ENCODE data around the gene CDK5RAP1.

CDK5RAP1 gene

DNA sequence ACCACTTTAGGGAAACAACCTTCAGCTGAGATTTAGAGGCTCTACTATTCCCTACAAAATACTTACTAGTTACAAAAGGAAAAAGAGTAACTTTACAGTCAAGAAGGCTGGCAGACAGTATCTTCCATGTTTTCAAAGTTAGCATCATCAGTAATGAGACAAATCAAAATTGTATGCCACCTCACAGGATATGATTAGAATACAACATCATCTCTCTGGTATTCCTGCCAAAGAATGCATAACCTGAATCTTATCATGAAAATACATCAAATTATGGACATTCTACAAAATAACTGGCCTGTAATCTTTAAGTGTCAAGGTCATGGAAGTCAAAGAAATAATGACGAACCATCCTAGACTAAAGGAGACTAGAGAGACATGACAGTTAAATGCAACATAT is 38.4 kb downstream of the CDK5RAP1 start:
- TF ChIP-seq, protein P1, sequence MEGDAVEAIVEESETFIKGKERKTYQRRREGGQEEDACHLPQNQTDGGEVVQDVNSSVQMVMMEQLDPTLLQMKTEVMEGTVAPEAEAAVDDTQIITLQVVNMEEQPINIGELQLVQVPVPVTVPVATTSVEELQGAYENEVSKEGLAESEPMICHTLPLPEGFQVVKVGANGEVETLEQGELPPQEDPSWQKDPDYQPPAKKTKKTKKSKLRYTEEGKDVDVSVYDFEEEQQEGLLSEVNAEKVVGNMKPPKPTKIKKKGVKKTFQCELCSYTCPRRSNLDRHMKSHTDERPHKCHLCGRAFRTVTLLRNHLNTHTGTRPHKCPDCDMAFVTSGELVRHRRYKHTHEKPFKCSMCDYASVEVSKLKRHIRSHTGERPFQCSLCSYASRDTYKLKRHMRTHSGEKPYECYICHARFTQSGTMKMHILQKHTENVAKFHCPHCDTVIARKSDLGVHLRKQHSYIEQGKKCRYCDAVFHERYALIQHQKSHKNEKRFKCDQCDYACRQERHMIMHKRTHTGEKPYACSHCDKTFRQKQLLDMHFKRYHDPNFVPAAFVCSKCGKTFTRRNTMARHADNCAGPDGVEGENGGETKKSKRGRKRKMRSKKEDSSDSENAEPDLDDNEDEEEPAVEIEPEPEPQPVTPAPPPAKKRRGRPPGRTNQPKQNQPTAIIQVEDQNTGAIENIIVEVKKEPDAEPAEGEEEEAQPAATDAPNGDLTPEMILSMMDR (conservative IDR thresholded peaks at IDR 0.05; ENCODE audit: low read depth): no peak
- no peak overlapping the region for H3K27ac ChIP-seq
- ChIA-PET CTCF (no interaction called here), POLR2A (ENCODE audit: low non-redundant PET) (no interaction called here)
- no peak for DNase-seq (ENCODE audit: low spot score)

DNA sequence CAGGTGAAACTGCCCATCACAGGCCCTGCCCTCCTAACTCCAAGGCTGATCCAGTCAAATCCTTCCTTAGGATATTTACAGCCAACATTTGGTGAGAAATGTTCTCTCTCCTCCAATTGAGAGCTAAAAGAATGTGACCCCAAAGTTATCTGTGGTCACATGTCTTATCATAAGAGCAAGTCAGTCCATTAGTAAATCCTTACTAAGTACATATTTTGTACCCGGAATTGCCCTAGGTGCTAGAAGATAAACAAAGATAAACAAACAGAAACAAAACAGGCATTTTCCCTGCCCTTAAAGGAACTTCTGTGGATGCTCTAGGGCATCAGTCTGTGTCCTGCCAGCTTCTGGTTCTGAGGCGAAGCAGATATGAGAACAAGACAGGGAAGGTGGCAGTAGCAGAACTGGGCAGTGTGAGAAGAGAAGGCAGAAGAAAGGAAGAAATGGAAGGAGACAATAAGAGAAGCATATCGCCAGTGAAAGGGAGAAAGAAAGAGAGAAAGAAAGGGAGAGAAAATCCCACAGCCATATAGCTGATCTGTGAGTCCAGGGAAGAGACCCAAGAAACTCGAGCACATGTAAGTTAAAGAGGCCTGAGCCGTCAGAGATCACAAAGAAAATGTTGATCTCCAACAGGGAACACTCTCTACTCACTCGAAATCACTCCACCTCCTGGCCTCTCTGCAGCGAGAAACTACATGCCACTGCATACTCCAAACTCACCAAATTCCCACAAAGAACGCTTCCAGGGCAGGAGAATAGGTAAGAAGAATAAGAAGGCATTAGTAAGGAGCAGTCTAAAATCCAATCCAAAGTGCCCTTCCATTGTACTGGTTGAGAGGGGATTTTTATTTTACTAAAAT is 41.7 kb downstream of the CDK5RAP1 start:
- ChIA-PET CTCF (no interaction called here), POLR2A (ENCODE audit: low non-redundant PET) (no interaction called here)
- no peak overlapping the region for H3K27ac ChIP-seq
- TF ChIP-seq, protein P1 (conservative IDR thresholded peaks at IDR 0.05; ENCODE audit: low read depth): no peak
- DNase-seq (ENCODE audit: low spot score): no peak

DNA sequence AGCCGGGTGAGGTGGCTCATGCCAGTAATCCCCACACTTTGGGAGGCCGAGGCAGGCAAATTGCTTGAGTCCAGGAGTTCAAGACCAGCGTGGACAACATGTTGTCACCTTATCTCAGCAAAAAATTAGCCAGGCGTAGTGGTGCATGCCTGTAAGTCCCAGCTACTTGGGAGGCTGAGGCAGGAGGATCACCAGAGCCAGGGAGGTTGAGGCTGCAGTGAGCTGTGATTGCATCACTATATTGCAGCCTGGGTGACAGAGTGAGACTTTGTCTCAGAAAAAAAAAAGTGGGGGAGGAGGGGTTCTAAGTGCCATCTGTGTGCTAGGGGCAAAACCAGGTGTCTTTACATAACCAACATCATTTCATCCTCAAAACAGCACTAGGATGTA is 48.3 kb downstream of the CDK5RAP1 start:
- H3K27ac ChIP-seq: no peak overlapping the region
- no peak for DNase-seq (ENCODE audit: low spot score)
- CTCF ChIA-PET: interaction anchor here (0.7 kb wide), 1 partner anchor 582 kb away, joined by 3 read pairs; no protein-coding TSS in a partner anchor
- TF ChIP-seq, protein P1 (conservative IDR thresholded peaks at IDR 0.05; ENCODE audit: low read depth): no peak
- POLR2A ChIA-PET (ENCODE audit: low non-redundant PET): no interaction called here

DNA sequence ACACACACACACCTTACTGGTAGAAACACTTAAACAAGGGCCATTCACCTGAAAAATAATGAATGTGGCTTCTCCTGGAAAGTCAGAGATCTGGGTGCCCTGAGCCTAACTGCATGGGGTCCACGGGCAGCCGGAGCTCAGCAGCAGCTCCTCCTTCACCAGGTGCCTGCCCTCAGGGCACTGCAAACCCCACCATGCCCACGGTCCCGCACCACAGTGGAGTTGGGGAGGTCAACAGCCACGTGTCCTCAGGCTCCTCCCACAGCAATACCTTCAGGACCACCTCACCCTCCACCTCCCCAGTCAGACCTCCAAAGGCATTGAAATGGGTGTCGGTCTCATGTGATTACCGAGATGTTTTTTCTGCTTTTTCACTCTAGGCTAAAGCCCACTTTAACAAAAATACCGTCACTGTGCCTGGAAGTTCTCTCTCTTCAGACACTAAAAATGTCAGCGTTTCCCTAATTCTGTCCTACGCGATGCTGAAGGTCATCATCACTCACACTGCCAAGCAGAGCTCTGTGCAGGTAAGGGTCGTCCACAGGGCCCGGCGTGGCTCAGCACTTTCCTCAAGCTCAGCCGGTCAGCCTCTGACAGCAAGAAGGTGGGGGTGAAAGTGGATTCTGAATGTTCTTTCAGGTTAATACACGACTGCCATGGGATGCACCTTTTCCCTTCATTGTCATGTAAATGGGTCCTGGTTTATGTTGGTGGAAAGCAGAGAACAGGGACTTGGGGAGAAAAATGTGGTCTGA is 48.9 kb downstream of the CDK5RAP1 start:
- POLR2A ChIA-PET (ENCODE audit: low non-redundant PET): no interaction called here
- no peak for DNase-seq (ENCODE audit: low spot score)
- CTCF ChIA-PET: interaction anchor here (0.7 kb wide), 1 partner anchor 582 kb away, joined by 3 read pairs; no protein-coding TSS in a partner anchor
- TF ChIP-seq, protein P1 (conservative IDR thresholded peaks at IDR 0.05; ENCODE audit: low read depth): no peak
- H3K27ac ChIP-seq: no peak overlapping the region

DNA sequence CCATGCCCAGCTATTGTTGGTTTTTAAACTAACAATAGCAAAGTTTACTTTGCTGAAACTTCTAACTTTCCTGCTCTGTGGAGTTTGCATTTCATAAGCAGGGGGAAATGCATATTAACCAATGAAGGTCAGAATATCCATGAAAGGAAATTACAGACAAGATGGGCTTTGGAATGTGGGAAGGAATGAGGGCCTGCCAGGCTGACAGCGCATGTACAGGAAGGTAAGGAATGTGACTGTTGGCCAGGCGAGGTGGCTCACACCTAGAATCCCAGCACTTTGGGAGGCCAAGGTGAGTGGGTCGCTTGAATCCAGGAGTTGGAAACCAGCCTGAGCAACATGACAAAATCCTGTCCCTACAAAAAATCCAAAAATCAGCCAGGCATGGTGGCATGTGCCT is 49.6 kb downstream of the CDK5RAP1 start:
- H3K27ac ChIP-seq: no peak overlapping the region
- DNase-seq (ENCODE audit: low spot score): no peak
- POLR2A ChIA-PET (ENCODE audit: low non-redundant PET): no interaction called here
- TF ChIP-seq, protein P1 (conservative IDR thresholded peaks at IDR 0.05; ENCODE audit: low read depth): no peak
- CTCF ChIA-PET: no interaction called here

DNA sequence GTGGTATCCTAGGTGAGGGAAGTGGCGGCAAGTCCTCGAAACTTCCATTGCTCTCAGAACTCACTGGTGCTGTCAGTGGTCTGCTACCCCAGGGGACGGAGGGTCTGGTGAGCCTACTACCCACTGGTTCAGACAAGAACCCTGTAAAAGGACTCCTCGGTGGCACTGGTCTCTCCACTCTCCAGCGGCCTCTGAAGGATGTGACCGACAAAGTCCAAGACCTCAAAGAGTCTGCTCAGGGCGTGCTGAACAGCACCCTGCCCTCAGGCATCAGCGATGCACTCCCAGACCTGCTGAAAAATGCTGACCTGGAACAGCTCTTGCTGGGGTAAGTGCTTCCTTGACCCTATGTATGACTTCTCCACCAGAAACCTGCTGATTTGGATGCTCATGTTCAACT is 51.8 kb downstream of the CDK5RAP1 start:
- no peak overlapping the region for H3K27ac ChIP-seq
- DNase-seq (ENCODE audit: low spot score): no peak
- TF ChIP-seq, protein P1 (conservative IDR thresholded peaks at IDR 0.05; ENCODE audit: low read depth): no peak
- POLR2A ChIA-PET (ENCODE audit: low non-redundant PET): no interaction called here
- CTCF ChIA-PET: interaction anchor here (0.8 kb wide), 1 partner anchor 51 kb away, joined by 7 read pairs; no protein-coding TSS in a partner anchor
